ENCODE measurements around the gene RERE.

DNA sequence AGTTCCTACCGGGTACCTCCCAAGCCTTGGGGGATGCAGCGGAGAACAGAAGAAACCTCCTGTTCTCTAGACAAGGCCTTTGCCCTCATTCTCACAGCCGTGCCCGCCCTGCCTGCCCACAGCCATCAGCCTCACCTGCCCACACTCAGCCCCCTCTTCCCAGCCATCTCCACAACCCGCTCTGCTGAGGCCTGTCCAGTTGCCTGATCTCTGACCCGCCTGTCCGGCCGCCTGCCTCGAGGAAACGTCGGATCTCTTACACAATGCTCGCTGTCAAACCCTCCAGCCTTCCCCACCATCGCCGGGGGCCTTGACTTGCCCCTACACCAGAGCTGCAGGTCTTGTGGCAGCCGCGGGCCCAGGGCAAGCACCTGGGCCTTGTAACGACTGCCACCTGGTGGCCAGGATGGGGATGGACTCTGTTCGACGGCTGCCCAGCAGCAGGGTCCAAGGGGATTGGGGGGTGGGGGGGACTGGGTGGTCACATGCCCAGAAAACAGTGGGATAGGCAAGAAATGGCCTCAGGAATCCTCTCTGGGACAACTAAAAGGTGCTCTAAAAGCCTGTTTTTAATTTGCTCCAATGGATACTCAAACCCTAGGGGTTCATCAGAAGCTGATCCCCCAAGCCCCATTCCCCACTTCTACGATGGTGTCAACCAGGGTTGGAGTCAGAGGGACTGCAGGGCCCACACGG, 468.5 kb downstream of the RERE start:
- TF ChIP-seq, protein P1, sequence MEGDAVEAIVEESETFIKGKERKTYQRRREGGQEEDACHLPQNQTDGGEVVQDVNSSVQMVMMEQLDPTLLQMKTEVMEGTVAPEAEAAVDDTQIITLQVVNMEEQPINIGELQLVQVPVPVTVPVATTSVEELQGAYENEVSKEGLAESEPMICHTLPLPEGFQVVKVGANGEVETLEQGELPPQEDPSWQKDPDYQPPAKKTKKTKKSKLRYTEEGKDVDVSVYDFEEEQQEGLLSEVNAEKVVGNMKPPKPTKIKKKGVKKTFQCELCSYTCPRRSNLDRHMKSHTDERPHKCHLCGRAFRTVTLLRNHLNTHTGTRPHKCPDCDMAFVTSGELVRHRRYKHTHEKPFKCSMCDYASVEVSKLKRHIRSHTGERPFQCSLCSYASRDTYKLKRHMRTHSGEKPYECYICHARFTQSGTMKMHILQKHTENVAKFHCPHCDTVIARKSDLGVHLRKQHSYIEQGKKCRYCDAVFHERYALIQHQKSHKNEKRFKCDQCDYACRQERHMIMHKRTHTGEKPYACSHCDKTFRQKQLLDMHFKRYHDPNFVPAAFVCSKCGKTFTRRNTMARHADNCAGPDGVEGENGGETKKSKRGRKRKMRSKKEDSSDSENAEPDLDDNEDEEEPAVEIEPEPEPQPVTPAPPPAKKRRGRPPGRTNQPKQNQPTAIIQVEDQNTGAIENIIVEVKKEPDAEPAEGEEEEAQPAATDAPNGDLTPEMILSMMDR (IDR thresholded peaks at IDR 0.05), result peak; percentile 70 to 90 (median 78)
- TF ChIP-seq POLR2A (IDR thresholded peaks at IDR 0.05), result no peak

All from adrenal gland (tissue), 5 donors.